DMS 273 (cell line): ENCODE measurements around the gene BATF.

Source experiments
- DNase-seq: peaks from one replicate; lab custom pipeline; 2025; ENCODE audit not compliant: unreplicated experiment; lab: John Stamatoyannopoulos, UW

Gene BATF

GRCh38 chr14:75591987-75592575 lies 69.8 kb downstream of the BATF start:
- no peak for DNase-seq

- DNase-seq, result no peak
Observed at GRCh38 chr14:75595226-75595625, 73.0 kb downstream of the BATF start.
